K562 (cell line): ENCODE data around the gene MAGI2. TPM values are rescaled to one million over a fixed set of nuclear protein-coding genes. Genes with fewer than 3 reads are reported as not detected.

Experiments used
- ATAC-seq: fragments of 200-7000 bp; cut with Tn5 transposase; 3 replicates; pipeline ENCODE4 v1.9.1; 2020; ENCODE audit warnings: moderate library complexity
- BruUV-seq: library from RNA; stranded (reverse); fragments of 400-500 nt; replicated peaks from 2 replicates; lab custom pipeline; 2021; lab: Mats Ljungman, UMichigan
- CTCF ChIA-PET: fragments of 300-600 bp; formaldehyde crosslinking; extraction: SDS; loops from one replicate; lab custom pipeline; 2021; ENCODE audit warnings: low intra/inter-chr PET ratio; lab: Yijun Ruan, JAX
- POLR2A ChIA-PET: fragments of 300-600, 350-650 bp; sonication (Branson Sonifier 250); formaldehyde crosslinking; extraction: SDS; loops from one replicate; lab custom pipeline; 2021; ENCODE audit warnings: antibody characterized with exemption, inconsistent platforms; lab: Yijun Ruan, JAX
- DNase-seq, 4 experiments: peaks; one replicate each; pipeline versions ENCODE4 v3.0.0 to v3.0.0-alpha.2; 2011 to 2018; ENCODE audit warnings: low spot score in 3 of 4, mixed read lengths in 3 of 4; ENCODE audit errors: extremely low read depth in 1 of 4
- FAIRE-seq: peaks from 2 replicates; lab custom pipeline; 2011; peaks lifted over from hg19 to GRCh38; lab: Jason Lieb, UNC
- H2AFZ ChIP-seq: 2 replicates; pipeline ENCODE4 v1.6.0; 2011; ENCODE audit warnings: low read depth, low read length, control low read depth, inconsistent platforms
- H3K27ac ChIP-seq: fragments of 200-600 bp; 3 replicates; pipeline ENCODE4 v1.8.0; 2011; ENCODE audit warnings: low read depth, mild to moderate bottlenecking, control low read depth, inconsistent platforms, low read length, moderate library complexity, mixed read lengths; ENCODE audit errors: extremely low read depth
- H3K27me3 ChIP-seq, 2 experiments: fragments of 300-600 bp in 1 of 2; 2 replicates in 1 of 2; 3 replicates in 1 of 2; pipeline versions ENCODE4 v1.6.0 to v1.8.0; 2011; ENCODE audit warnings: inconsistent platforms in 2 of 2, low read length in 2 of 2, mild to moderate bottlenecking in 1 of 2, mixed read lengths in 1 of 2, moderate library complexity in 1 of 2; ENCODE audit not compliant: control insufficient read depth in 2 of 2, insufficient read depth in 2 of 2
- H3K36me3 ChIP-seq: fragments of 300-600 bp; 3 replicates; pipeline ENCODE4 v1.8.0; 2011; ENCODE audit warnings: mild to moderate bottlenecking, low read length, inconsistent platforms; ENCODE audit not compliant: control insufficient read depth, insufficient read depth
- H3K4me1 ChIP-seq, 2 experiments: fragments of 200-600 bp in 1 of 2; replicated peaks in 1 of 2; 2 replicates in 1 of 2; 3 replicates in 1 of 2; pipeline versions ENCODE4 v1.5.1 to v1.8.0; 2011; ENCODE audit warnings: inconsistent platforms in 2 of 2, low read length in 2 of 2, mild to moderate bottlenecking in 1 of 2, mixed read lengths in 1 of 2, moderate library complexity in 1 of 2; ENCODE audit not compliant: control insufficient read depth in 2 of 2, insufficient read depth in 2 of 2
- H3K4me2 ChIP-seq: 2 replicates; pipeline ENCODE4 v1.6.1; 2011; ENCODE audit warnings: low read length, control low read depth, inconsistent platforms, mixed read lengths; ENCODE audit not compliant: insufficient read depth
- H3K4me3 ChIP-seq: fragments of 200-600 bp; sonication (generic), shearing (Covaris generic); 2 replicates; pipeline ENCODE4 v1.5.1; 2016; ENCODE audit warnings: control low read depth, inconsistent platforms
- H3K79me2 ChIP-seq: fragments of 200-600 bp; 3 replicates; pipeline ENCODE4 v1.8.0; 2011; ENCODE audit warnings: low read length, inconsistent platforms; ENCODE audit not compliant: control insufficient read depth, insufficient read depth
- H3K9ac ChIP-seq, 2 experiments: 2 replicates each; pipeline versions ENCODE4 v1.6.0 to v1.6.1; 2011; ENCODE audit warnings: low read depth in 2 of 2, low read length in 2 of 2, control low read depth in 1 of 2, inconsistent platforms in 1 of 2, mild to moderate bottlenecking in 1 of 2, mixed read lengths in 1 of 2; ENCODE audit not compliant: insufficient read depth in 1 of 2
- H3K9me1 ChIP-seq: one replicate; pipeline ENCODE4 v1.6.0; 2011; ENCODE audit warnings: inconsistent platforms, mild to moderate bottlenecking, low read length, moderate library complexity; ENCODE audit not compliant: control insufficient read depth, insufficient read depth
- H3K9me3 ChIP-seq: replicated peaks from 2 replicates; pipeline ENCODE4 v1.5.1; 2011; ENCODE audit warnings: low read depth, low read length, inconsistent platforms; ENCODE audit not compliant: control insufficient read depth, insufficient read depth
- H4K20me1 ChIP-seq: replicated peaks from 2 replicates; pipeline ENCODE4 v1.6.1; 2011; ENCODE audit warnings: low read length, inconsistent platforms, mixed read lengths; ENCODE audit not compliant: control insufficient read depth, insufficient read depth
- CTCF ChIP-seq, 3 experiments: IDR thresholded peaks in 2 of 3; conservative IDR thresholded peaks in 1 of 3; 2 replicates each; pipeline ENCODE4 v1.5.1; 2011 to 2012; ENCODE audit warnings: low read length in 3 of 3, mild to moderate bottlenecking in 3 of 3, control low read depth in 2 of 3, improper control_type of control experiment in 1 of 3, inconsistent platforms in 1 of 3, low read depth in 1 of 3, mixed read lengths in 1 of 3, moderate library complexity in 1 of 3; ENCODE audit not compliant: insufficient read depth in 2 of 3
- PCBP1 ChIP-seq: fragments of 200-400 bp; formaldehyde crosslinking; IDR thresholded peaks from 2 replicates; pipeline ENCODE4 v1.6.1; 2018; ENCODE audit warnings: mild to moderate bottlenecking, low read depth, low read length; ENCODE audit not compliant: poor library complexity, severe bottlenecking
- RAD21 ChIP-seq, 2 experiments: fragments of 250-450 bp in 1 of 2; fragments of 450-650 bp in 1 of 2; sonication (Bioruptor Pico) in 1 of 2; formaldehyde crosslinking in 1 of 2; IDR thresholded peaks in 1 of 2; conservative IDR thresholded peaks in 1 of 2; 2 replicates each; pipeline versions ENCODE4 v1.4.0 to v1.8.0; 2020 to 2022; ENCODE audit warnings: mild to moderate bottlenecking in 2 of 2, moderate library complexity in 1 of 2
- WGBS: fragments of 100-300 bp; shearing (Covaris generic); methylation state at CpG from one replicate; pipeline ENCODE4 v1.1.6; 2016; ENCODE audit warnings: low coverage, mixed read lengths; ENCODE audit not compliant: insufficient coverage; ENCODE audit errors: missing lambda C conversion rate; 5-methylcytosine and 5-hydroxymethylcytosine counted together
- in situ Hi-C: fragments of 300-500 bp; cut with MboI; formaldehyde crosslinking; loops from 4 replicates; pipeline ENCODE4 v1.15.0; 2018; ENCODE audit warnings: inconsistent platforms, mixed read lengths
- intact Hi-C: fragments of 100-400 bp; cut with micrococcal nuclease; formaldehyde crosslinking; loops from 2 replicates; pipeline ENCODE4 v1.14.2; 2022
- polyA plus RNA-seq, 8 experiments: library from polyadenylated mRNA; depleted of rRNA in 4 of 8; stranded (reverse) in 5 of 8; unstranded in 3 of 8; fragments of >200 nt; fragmentation: Nextera tagmentation in 2 of 8; fragmentation: Illumina TruSeq in 1 of 8; extraction: Ambion mirVana in 2 of 8; extraction: Trizol in 1 of 8; gene quantifications; 2 replicates each; pipeline versions ENCODE4 v1.2.1 to v1.2.3, GENCODE V29; 2011 to 2014; ENCODE audit warnings: inconsistent platforms in 1 of 8, missing spikeins in 1 of 8
- total RNA-seq, 7 experiments: library from RNA; depleted of rRNA in 6 of 7; stranded (reverse); fragments of >200 nt in 6 of 7; fragmentation: Illumina TruSeq in 2 of 7; extraction: Trizol in 2 of 7; gene quantifications; 2 replicates each; pipeline versions ENCODE4 v1.2.1 to v1.2.3, GENCODE V29; 2011 to 2021; ENCODE audit warnings: low replicate concordance in 1 of 7
- TF ChIP-seq, protein P1 (sequence below), 3 experiments: fragments of 200-800 bp in 1 of 3; sonication (Bioruptor generic) in 1 of 3; sonication (generic) in 1 of 3; formaldehyde crosslinking in 1 of 3; IDR thresholded peaks; 2 replicates each; pipeline versions ENCODE4 v1.6.1 to v1.8.0; 2016 to 2022; ENCODE audit warnings: mild to moderate bottlenecking in 2 of 3, missing compliant biosample characterization in 2 of 3, missing genetic modification characterization in 2 of 3, missing genetic modification reagents in 1 of 3

The MAGI2 gene
- total and polyA plus RNA-seq, 9 of the 15 experiments (the other 6 are each of a cell fraction or from before 2014, with no cell fraction given) = 0.27 to 1.4 (median 0.70) TPM

- no peaks in the 10 kb centered on the region for H4K20me1 ChIP-seq
These were observed 155.2 kb downstream of the MAGI2 start for GRCh38 chr7:79298145-79298760.

More at GRCh38 chr7:79298145-79298760, 155.2 kb downstream of the MAGI2 start:
- Histone ChIP-seq H3K4me3 (no peak overlapping the region), H3K27ac (no peak overlapping the region), H3K36me3 (no peaks in the 10 kb centered on the region), H3K9ac (no peak overlapping the region), H2AFZ (no peak overlapping the region), H3K4me1 (no peaks in the 10 kb centered on the region), H3K9me3 (no peaks in the 10 kb centered on the region), H3K4me2 (no peak overlapping the region), H3K9me1 (no peaks in the 10 kb centered on the region), H3K79me2 (no peaks in the 10 kb centered on the region), H3K27me3 (no peaks in the 10 kb centered on the region)
- no peak for ATAC-seq
- ChIA-PET CTCF (interaction anchor here (0.6 kb wide), 1 partner anchor 230 kb away, joined by 4 read pairs; no protein-coding TSS in a partner anchor), POLR2A (interaction anchor here (0.6 kb wide), 1 partner anchor 118 kb away, joined by 4 read pairs; no protein-coding TSS in a partner anchor)
- in situ Hi-C loops = no loop called here
- FAIRE-seq = peak; percentile 6
- 16% methylated on average over 3 of the region's 3 CpGs for WGBS
- BruUV-seq = no TSS peak
- TF ChIP-seq, protein P1, sequence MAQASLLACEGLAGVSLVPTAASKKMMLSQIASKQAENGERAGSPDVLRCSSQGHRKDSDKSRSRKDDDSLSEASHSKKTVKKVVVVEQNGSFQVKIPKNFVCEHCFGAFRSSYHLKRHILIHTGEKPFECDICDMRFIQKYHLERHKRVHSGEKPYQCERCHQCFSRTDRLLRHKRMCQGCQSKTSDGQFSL (CRISPR knock-in tag; IDR thresholded peaks at IDR 0.05) = no peak
- TF ChIP-seq, protein P1 (tag; IDR thresholded peaks at IDR 0.05) = no peak
- TF ChIP-seq CTCF (IDR thresholded peaks at IDR 0.05 in 2 of 3, conservative IDR thresholded peaks at IDR 0.05 in 1 of 3; ENCODE audit: insufficient read depth in 2 of 3, low read depth in 1 of 3, low read length in 3 of 3) (peak in 2 of 3 experiments; percentile 31 to 53; a peak in 2 of 6 replicates), RAD21 (CRISPR knock-in tag; conservative IDR thresholded peaks at IDR 0.05 in 1 of 2, IDR thresholded peaks at IDR 0.05 in 1 of 2) (peak in 1 of 2 experiments; percentile 41; a peak in 3 of 4 replicates), PCBP1 (no peak)
- peak in 3 of 4 experiments; percentile 21 to 30 (median 29) for DNase-seq
- intact Hi-C loops = no loop called here
